HCT116 (cell line): ENCODE data around the gene BRIP1. TPM values are rescaled to one million over a fixed set of nuclear protein-coding genes. Genes with fewer than 3 reads are reported as not detected.

Experiments
- ATAC-seq: fragments of 200-7000 bp; cut with Tn5 transposase; 2 replicates; pipeline ENCODE4 v1.9.1; 2020; ENCODE audit warnings: mild to moderate bottlenecking, moderate library complexity
- BruUV-seq: library from RNA; stranded (reverse); fragments of 400-500 nt; replicated peaks from 2 replicates; lab custom pipeline; 2021; lab: Mats Ljungman, UMichigan
- CTCF ChIA-PET: fragments of 300-600 bp; sonication (Branson Sonifier 250); formaldehyde crosslinking; loops from one replicate; lab custom pipeline; 2021; ENCODE audit warnings: antibody characterized with exemption; lab: Charles Lee
- POLR2A ChIA-PET: fragments of 300-600, 350-600 bp; sonication (Branson Sonifier 250); formaldehyde crosslinking; loops from one replicate; lab custom pipeline; 2021; ENCODE audit warnings: antibody characterized with exemption; lab: Charles Lee
- RAD21 ChIA-PET, 2 experiments: fragments of 300-600 bp; sonication (Branson Sonifier 250); formaldehyde crosslinking; loops; one replicate each; lab custom pipeline; 2023; ENCODE audit warnings: low total read pairs in 2 of 2; ENCODE audit not compliant: uncharacterized antibody in 2 of 2, unreplicated experiment in 2 of 2, low non-redundant PET in 1 of 2; lab: Charles Lee
- DNase-seq: peaks from one replicate; pipeline ENCODE4 v3.0.0-alpha.2; 2010; ENCODE audit warnings: low read depth, low spot score
- H2AFZ ChIP-seq: fragments of 200-600 bp; shearing (Covaris generic), sonication (generic); 2 replicates; pipeline ENCODE4 v1.6.1; 2017; ENCODE audit warnings: low read depth, mixed run types, mixed read lengths, antibody characterized with exemption, low read length; ENCODE audit not compliant: poor library complexity, severe bottlenecking
- H3K27ac ChIP-seq: 2 replicates; pipeline ENCODE4 v1.5.1; 2012; ENCODE audit warnings: low read depth, low read length
- H3K27me3 ChIP-seq: fragments of 200-600 bp; sonication (generic); 2 replicates; pipeline ENCODE4 v1.6.1; 2016; ENCODE audit warnings: mixed run types, low read length, mixed read lengths; ENCODE audit not compliant: insufficient read depth
- H3K36me3 ChIP-seq, 2 experiments: fragments of 200-500 bp in 1 of 2; fragments of 200-600 bp in 1 of 2; sonication (Bioruptor generic) in 1 of 2; sonication (generic) in 1 of 2; 2 replicates each; pipeline versions ENCODE4 v1.5.1 to v1.6.1; 2014 to 2016; ENCODE audit warnings: low read length in 2 of 2, inconsistent platforms in 1 of 2, mixed read lengths in 1 of 2, mixed run types in 1 of 2; ENCODE audit not compliant: insufficient read depth in 2 of 2, control insufficient read depth in 1 of 2
- H3K4me1 ChIP-seq, 2 experiments: fragments of 200-600 bp in 1 of 2; sonication (generic) in 1 of 2; 2 replicates each; pipeline versions ENCODE4 v1.5.1 to v1.6.1; 2012 to 2017; ENCODE audit warnings: low read length in 2 of 2, inconsistent platforms in 1 of 2, mild to moderate bottlenecking in 1 of 2, mixed read lengths in 1 of 2, mixed run types in 1 of 2, moderate library complexity in 1 of 2; ENCODE audit not compliant: insufficient read depth in 2 of 2, control insufficient read depth in 1 of 2
- H3K4me2 ChIP-seq: fragments of 200-600 bp; sonication (generic); 2 replicates; pipeline ENCODE4 v1.6.1; 2017; ENCODE audit warnings: mixed run types, low read length, mixed read lengths
- H3K4me3 ChIP-seq, 2 experiments: fragments of 200-600 bp in 1 of 2; sonication (generic) in 1 of 2; replicated peaks in 1 of 2; 2 replicates each; pipeline ENCODE4 v1.5.1; 2011 to 2016; ENCODE audit warnings: low read length in 2 of 2, control low read depth in 1 of 2, low read depth in 1 of 2, mild to moderate bottlenecking in 1 of 2, mixed read lengths in 1 of 2, mixed run types in 1 of 2
- H3K79me2 ChIP-seq: fragments of 200-600 bp; sonication (generic); 2 replicates; pipeline ENCODE4 v1.6.1; 2017; ENCODE audit warnings: mild to moderate bottlenecking, mixed run types, low read length, moderate library complexity, mixed read lengths; ENCODE audit not compliant: insufficient read depth
- H3K9ac ChIP-seq: fragments of 200-600 bp; sonication (generic); 2 replicates; pipeline ENCODE4 v1.6.1; 2016; ENCODE audit warnings: low read length, mixed read lengths
- H3K9me2 ChIP-seq: fragments of 200-600 bp; sonication (generic), shearing (Covaris generic); 2 replicates; pipeline ENCODE4 v1.6.1; 2017; ENCODE audit warnings: mixed run types, mild to moderate bottlenecking, moderate library complexity; ENCODE audit not compliant: insufficient read depth
- H3K9me3 ChIP-seq, 2 experiments: fragments of 200-500 bp in 1 of 2; fragments of 200-600 bp in 1 of 2; sonication (Bioruptor generic) in 1 of 2; sonication (generic) in 1 of 2; 2 replicates each; pipeline ENCODE4 v1.6.1; 2014 to 2017; ENCODE audit warnings: low read length in 2 of 2, mixed read lengths in 2 of 2, inconsistent platforms in 1 of 2, low read depth in 1 of 2, mild to moderate bottlenecking in 1 of 2, mixed run types in 1 of 2, moderate library complexity in 1 of 2; ENCODE audit not compliant: control insufficient read depth in 1 of 2, insufficient read depth in 1 of 2
- H4K20me1 ChIP-seq: fragments of 200-600 bp; sonication (generic), shearing (Covaris generic); 2 replicates; pipeline ENCODE4 v1.6.1; 2017; ENCODE audit warnings: mixed run types, mild to moderate bottlenecking, moderate library complexity; ENCODE audit not compliant: insufficient read depth
- EGR1 ChIP-seq: IDR thresholded peaks from 2 replicates; pipeline ENCODE4 v1.6.1; 2012; ENCODE audit warnings: low read depth
- ELF1 ChIP-seq: IDR thresholded peaks from 2 replicates; pipeline ENCODE4 v1.6.1; 2012; ENCODE audit warnings: low read depth, borderline replicate concordance
- EZH2 ChIP-seq: fragments of 200-600 bp; sonication (generic); IDR thresholded peaks from 2 replicates; pipeline ENCODE4 v1.6.1; 2017; ENCODE audit warnings: antibody characterized with exemption, mixed run types
- FOSL1 ChIP-seq: IDR thresholded peaks from 2 replicates; pipeline ENCODE4 v1.6.1; 2012; ENCODE audit warnings: low read depth
- POLR2AphosphoS5 ChIP-seq: IDR thresholded peaks from 2 replicates; pipeline ENCODE4 v1.6.1; 2011; ENCODE audit warnings: mild to moderate bottlenecking, low read depth, low read length, moderate library complexity
- SRF ChIP-seq: IDR thresholded peaks from 2 replicates; pipeline ENCODE4 v1.6.1; 2012; ENCODE audit warnings: low read depth
- ZNF274 ChIP-seq: fragments of 200-500 bp; sonication (Bioruptor generic); IDR thresholded peaks from 2 replicates; pipeline ENCODE4 v1.6.1; 2014; ENCODE audit warnings: mild to moderate bottlenecking, low read depth, low read length, inconsistent platforms
- intact Hi-C: fragments of 100-400 bp; cut with micrococcal nuclease; formaldehyde crosslinking; loops from 2 replicates; pipeline ENCODE4 v1.10.0; 2022
- total RNA-seq: library from RNA; stranded (reverse); gene quantifications from one replicate; pipeline ENCODE4 v1.2.1, GENCODE V29; 2021; ENCODE audit not compliant: unreplicated experiment
- TF ChIP-seq, protein P1 (sequence below): IDR thresholded peaks from 2 replicates; pipeline ENCODE4 v1.6.1; 2012; ENCODE audit warnings: low read depth
- TF ChIP-seq, protein P2 (sequence below), 3 experiments: fragments of 200-600 bp in 1 of 3; sonication (generic) in 1 of 3; IDR thresholded peaks in 2 of 3; conservative IDR thresholded peaks in 1 of 3; 2 replicates each; pipeline ENCODE4 v1.5.1; 2012 to 2017; ENCODE audit warnings: low read depth in 2 of 3, low read length in 2 of 3, antibody characterized with exemption in 1 of 3, borderline replicate concordance in 1 of 3, control low read depth in 1 of 3, mild to moderate bottlenecking in 1 of 3, mixed read lengths in 1 of 3, mixed run types in 1 of 3, moderate library complexity in 1 of 3; ENCODE audit not compliant: insufficient read depth in 1 of 3

BRIP1 gene
- total RNA-seq, 1 experiment from 2014 or later: 22.2 TPM

DNA sequence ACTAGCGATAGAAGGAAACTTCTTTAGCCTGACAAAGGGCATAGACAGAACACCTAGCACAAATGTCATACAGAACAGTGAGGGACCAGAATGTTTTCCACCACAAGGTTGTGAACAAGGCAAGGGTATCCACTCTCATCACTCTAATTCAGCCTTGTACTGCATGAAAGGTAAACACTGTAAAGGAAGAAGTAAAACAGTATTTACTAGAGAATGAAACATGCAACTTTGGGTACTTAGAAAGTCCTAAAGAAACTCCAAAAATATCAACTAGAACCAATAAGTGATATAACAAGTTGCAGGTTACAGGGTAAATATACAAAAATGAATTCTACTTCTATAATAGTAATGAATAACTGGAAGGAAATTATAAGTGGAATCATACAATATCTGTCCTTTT lies 32.2 kb downstream of the BRIP1 start:
- H3K9ac ChIP-seq: no peak overlapping the region
- H4K20me1 ChIP-seq: no peaks in the 10 kb centered on the region
- H3K4me1 ChIP-seq: peaks cover 17 to 21% of the 10 kb centered on the region in 2 experiments
- H3K4me3 ChIP-seq: no peak overlapping the region
- POLR2A ChIA-PET: no interaction called here
- no peak for TF ChIP-seq ELF1
- TF ChIP-seq, protein P1, sequence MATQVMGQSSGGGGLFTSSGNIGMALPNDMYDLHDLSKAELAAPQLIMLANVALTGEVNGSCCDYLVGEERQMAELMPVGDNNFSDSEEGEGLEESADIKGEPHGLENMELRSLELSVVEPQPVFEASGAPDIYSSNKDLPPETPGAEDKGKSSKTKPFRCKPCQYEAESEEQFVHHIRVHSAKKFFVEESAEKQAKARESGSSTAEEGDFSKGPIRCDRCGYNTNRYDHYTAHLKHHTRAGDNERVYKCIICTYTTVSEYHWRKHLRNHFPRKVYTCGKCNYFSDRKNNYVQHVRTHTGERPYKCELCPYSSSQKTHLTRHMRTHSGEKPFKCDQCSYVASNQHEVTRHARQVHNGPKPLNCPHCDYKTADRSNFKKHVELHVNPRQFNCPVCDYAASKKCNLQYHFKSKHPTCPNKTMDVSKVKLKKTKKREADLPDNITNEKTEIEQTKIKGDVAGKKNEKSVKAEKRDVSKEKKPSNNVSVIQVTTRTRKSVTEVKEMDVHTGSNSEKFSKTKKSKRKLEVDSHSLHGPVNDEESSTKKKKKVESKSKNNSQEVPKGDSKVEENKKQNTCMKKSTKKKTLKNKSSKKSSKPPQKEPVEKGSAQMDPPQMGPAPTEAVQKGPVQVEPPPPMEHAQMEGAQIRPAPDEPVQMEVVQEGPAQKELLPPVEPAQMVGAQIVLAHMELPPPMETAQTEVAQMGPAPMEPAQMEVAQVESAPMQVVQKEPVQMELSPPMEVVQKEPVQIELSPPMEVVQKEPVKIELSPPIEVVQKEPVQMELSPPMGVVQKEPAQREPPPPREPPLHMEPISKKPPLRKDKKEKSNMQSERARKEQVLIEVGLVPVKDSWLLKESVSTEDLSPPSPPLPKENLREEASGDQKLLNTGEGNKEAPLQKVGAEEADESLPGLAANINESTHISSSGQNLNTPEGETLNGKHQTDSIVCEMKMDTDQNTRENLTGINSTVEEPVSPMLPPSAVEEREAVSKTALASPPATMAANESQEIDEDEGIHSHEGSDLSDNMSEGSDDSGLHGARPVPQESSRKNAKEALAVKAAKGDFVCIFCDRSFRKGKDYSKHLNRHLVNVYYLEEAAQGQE: no peak
- TF ChIP-seq ZNF274: no peak
- no peak for TF ChIP-seq FOSL1
- no peak for TF ChIP-seq EGR1
- no peak for TF ChIP-seq POLR2AphosphoS5
- no peak for TF ChIP-seq EZH2
- TF ChIP-seq, protein P2, sequence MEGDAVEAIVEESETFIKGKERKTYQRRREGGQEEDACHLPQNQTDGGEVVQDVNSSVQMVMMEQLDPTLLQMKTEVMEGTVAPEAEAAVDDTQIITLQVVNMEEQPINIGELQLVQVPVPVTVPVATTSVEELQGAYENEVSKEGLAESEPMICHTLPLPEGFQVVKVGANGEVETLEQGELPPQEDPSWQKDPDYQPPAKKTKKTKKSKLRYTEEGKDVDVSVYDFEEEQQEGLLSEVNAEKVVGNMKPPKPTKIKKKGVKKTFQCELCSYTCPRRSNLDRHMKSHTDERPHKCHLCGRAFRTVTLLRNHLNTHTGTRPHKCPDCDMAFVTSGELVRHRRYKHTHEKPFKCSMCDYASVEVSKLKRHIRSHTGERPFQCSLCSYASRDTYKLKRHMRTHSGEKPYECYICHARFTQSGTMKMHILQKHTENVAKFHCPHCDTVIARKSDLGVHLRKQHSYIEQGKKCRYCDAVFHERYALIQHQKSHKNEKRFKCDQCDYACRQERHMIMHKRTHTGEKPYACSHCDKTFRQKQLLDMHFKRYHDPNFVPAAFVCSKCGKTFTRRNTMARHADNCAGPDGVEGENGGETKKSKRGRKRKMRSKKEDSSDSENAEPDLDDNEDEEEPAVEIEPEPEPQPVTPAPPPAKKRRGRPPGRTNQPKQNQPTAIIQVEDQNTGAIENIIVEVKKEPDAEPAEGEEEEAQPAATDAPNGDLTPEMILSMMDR (IDR thresholded peaks at IDR 0.05 in 2 of 3, conservative IDR thresholded peaks at IDR 0.05 in 1 of 3; ENCODE audit: borderline replicate concordance in 1 of 3, insufficient read depth in 1 of 3, low read depth in 2 of 3, low read length in 2 of 3): no peak
- TF ChIP-seq SRF: no peak
- H3K79me2 ChIP-seq: peaks cover 10% of the 10 kb centered on the region; the same call in 1 of the 2 replicates
- CTCF ChIA-PET: no interaction called here
- H3K27ac ChIP-seq: no peak overlapping the region
- no peak for ATAC-seq
- DNase-seq: no peak
- intact Hi-C loops: loop anchor here (10.0 kb wide), 2 partner anchors 826 to 1106 kb away; no protein-coding TSS in a partner anchor
- RAD21 ChIA-PET: no interaction called here
- no TSS peak for BruUV-seq
- H2AFZ ChIP-seq: no peak overlapping the region
- peaks cover 0 to 4% of the 10 kb centered on the region in 2 experiments; a peak in 1 of 4 replicates for H3K9me3 ChIP-seq
- no peaks in the 10 kb centered on the region for H3K9me2 ChIP-seq
- H3K27me3 ChIP-seq: no peaks in the 10 kb centered on the region
- H3K36me3 ChIP-seq: peaks cover 0 to 14% of the 10 kb centered on the region in 2 experiments; a peak in 2 of 4 replicates
- H3K4me2 ChIP-seq: no peak overlapping the region
